CD8-positive, alpha-beta memory T cell (primary cell): ENCODE measurements around the gene MAP7. TPM values are rescaled to one million over a fixed set of nuclear protein-coding genes. Genes with fewer than 3 reads are reported as not detected.
"Not testable (repeated sequence)": the region's sequence is repeated elsewhere in the genome, so short reads cannot be mapped to it uniquely, and the experiment has no call there.

Experiments used
- CTCF ChIA-PET: fragments of 350-600 bp; sonication (Branson Sonifier 250); formaldehyde crosslinking; loops from one replicate; lab custom pipeline; 2021; ENCODE audit warnings: antibody characterized with exemption; lab: Charles Lee
- POLR2A ChIA-PET: fragments of 350-600 bp; sonication (Branson Sonifier 250); formaldehyde crosslinking; loops from one replicate; lab custom pipeline; 2021; ENCODE audit warnings: antibody characterized with exemption; lab: Charles Lee
- DNase-seq, 5 donors: peaks; one replicate each; pipeline versions ENCODE4 v3.0.0 to v3.0.0-alpha.2; 2020 to 2022; ENCODE audit warnings: mixed read lengths in 1 of 5
- H3K27ac ChIP-seq: one replicate; pipeline ENCODE4 v1.7.0; 2013; ENCODE audit warnings: low read depth, mild to moderate bottlenecking, low read length, moderate library complexity
- H3K27me3 ChIP-seq: 2 replicates; pipeline ENCODE4 v1.7.0; 2013; ENCODE audit warnings: low read length, mild to moderate bottlenecking; ENCODE audit not compliant: insufficient read depth, poor library complexity, severe bottlenecking
- H3K36me3 ChIP-seq: 2 replicates; pipeline ENCODE4 v1.7.0; 2013; ENCODE audit warnings: mild to moderate bottlenecking, low read length, moderate library complexity; ENCODE audit not compliant: insufficient read depth
- H3K4me1 ChIP-seq: 2 replicates; pipeline ENCODE4 v1.7.0; 2013; ENCODE audit warnings: mild to moderate bottlenecking, low read length, moderate library complexity; ENCODE audit not compliant: insufficient read depth
- H3K4me3 ChIP-seq: 2 replicates; pipeline ENCODE4 v1.7.0; 2013; ENCODE audit warnings: mild to moderate bottlenecking, low read length
- H3K9me3 ChIP-seq: 2 replicates; pipeline ENCODE4 v1.7.0; 2013; ENCODE audit warnings: mild to moderate bottlenecking, low read length
- H3K27ac Mint-ChIP-seq, 8 donors: one replicate each; pipeline ENCODE4 v1.8.0; 2020 to 2021; ENCODE audit warnings: mixed read lengths in 8 of 8, mild to moderate bottlenecking in 6 of 8, inconsistent platforms in 3 of 8, moderate library complexity in 3 of 8
- H3K27me3 Mint-ChIP-seq, 2 donors: one replicate each; pipeline ENCODE4 v1.8.0; 2020 to 2021; ENCODE audit warnings: mixed read lengths in 2 of 2, mild to moderate bottlenecking in 1 of 2, moderate library complexity in 1 of 2
- H3K36me3 Mint-ChIP-seq, 3 donors: one replicate each; pipeline ENCODE4 v1.8.0; 2020 to 2021; ENCODE audit warnings: mixed read lengths in 3 of 3, inconsistent platforms in 1 of 3, mild to moderate bottlenecking in 1 of 3
- H3K4me1 Mint-ChIP-seq, 3 donors: one replicate each; pipeline ENCODE4 v1.8.0; 2020 to 2021; ENCODE audit warnings: mixed read lengths in 3 of 3, inconsistent platforms in 1 of 3, mild to moderate bottlenecking in 1 of 3
- H3K4me3 Mint-ChIP-seq, 7 donors: one replicate each; pipeline ENCODE4 v1.8.0; 2020 to 2021; ENCODE audit warnings: mixed read lengths in 7 of 7, mild to moderate bottlenecking in 6 of 7, moderate library complexity in 4 of 7, inconsistent platforms in 2 of 7
- H3K9me3 Mint-ChIP-seq, 5 donors: one replicate each; pipeline ENCODE4 v1.8.0; 2020 to 2022; ENCODE audit warnings: mixed read lengths in 5 of 5, mild to moderate bottlenecking in 3 of 5, moderate library complexity in 2 of 5, inconsistent platforms in 1 of 5
- polyA plus RNA-seq: library from polyadenylated mRNA; unstranded; fragments of 300-500 nt; fragmentation: Illumina TruSeq; gene quantifications from one replicate; pipeline ENCODE4 v1.2.3, GENCODE V29; 2021
- total RNA-seq, 2 experiments: library from RNA; stranded (reverse); gene quantifications; one replicate each; pipeline ENCODE4 v1.2.3, GENCODE V29; 2021

MAP7 gene
- total and polyA plus RNA-seq, 3 experiments from 2014 or later: 0.50 to 0.52 (median 0.51) TPM

GRCh38 chr6:136378888-136379287 is 171.3 kb downstream of the MAP7 start:
- Histone ChIP-seq H3K27ac (no peak overlapping the region), H3K27me3 (no peaks in the 10 kb centered on the region), H3K36me3 (no peaks in the 10 kb centered on the region), H3K9me3 (no peaks in the 10 kb centered on the region), H3K4me1 (no peaks in the 10 kb centered on the region), H3K4me3 (no peak overlapping the region)
- Mint-ChIP-seq H3K27ac (no peak overlapping the region), H3K4me1 (no peaks in the 10 kb centered on the region), H3K27me3 (peaks cover 4 to 16% of the 10 kb centered on the region in 2 donors), H3K9me3 (no peaks in the 10 kb centered on the region), H3K4me3 (no peak overlapping the region), H3K36me3 (no peaks in the 10 kb centered on the region)
- ChIA-PET CTCF (no interaction called here), POLR2A (no interaction called here)
- DNase-seq: no peak

GRCh38 chr6:136375836-136376235 is 174.4 kb downstream of the MAP7 start:
- H3K27me3 Mint-ChIP-seq: peaks cover 8 to 33% of the 10 kb centered on the region in 2 donors
- H3K4me1 Mint-ChIP-seq, CTCF ChIA-PET, H3K4me3 ChIP-seq, H3K27me3 ChIP-seq, H3K9me3 Mint-ChIP-seq, H3K27ac ChIP-seq, H3K27ac Mint-ChIP-seq, H3K9me3 ChIP-seq, H3K4me1 ChIP-seq, DNase-seq, H3K4me3 Mint-ChIP-seq, H3K36me3 Mint-ChIP-seq, H3K36me3 ChIP-seq: not testable (repeated sequence)
- POLR2A ChIA-PET: interaction anchor here (0.7 kb wide), 1 partner anchor 100 kb away, joined by 3 read pairs; no protein-coding TSS in a partner anchor

DNA sequence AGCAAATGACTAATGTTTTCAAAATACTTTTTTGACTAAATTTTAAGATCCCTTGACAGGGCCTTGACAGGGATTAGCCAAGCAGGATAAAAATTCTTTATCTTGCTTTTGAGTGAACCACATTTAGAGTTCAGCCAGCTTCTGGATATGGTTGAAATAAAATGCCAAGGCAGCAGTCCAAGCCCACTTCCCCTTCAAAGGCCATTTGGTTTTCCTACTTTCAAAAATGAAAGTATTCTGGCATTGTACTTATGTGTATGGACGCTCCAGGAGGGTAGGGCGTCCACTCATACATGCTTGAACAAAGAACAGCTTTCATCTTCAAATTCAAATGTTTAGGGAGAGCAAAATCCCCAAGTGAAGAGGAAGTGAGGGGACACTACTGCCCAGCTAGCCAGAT is 178.3 kb downstream of the MAP7 start:
- ChIA-PET CTCF (no interaction called here), POLR2A (no interaction called here)
- H3K9me3 ChIP-seq: no peaks in the 10 kb centered on the region
- H3K4me3 ChIP-seq: no peak overlapping the region
- H3K36me3 Mint-ChIP-seq: peaks cover 0 to 3% (median 0%) of the 10 kb centered on the region in 3 donors
- no peaks in the 10 kb centered on the region for H3K4me1 ChIP-seq
- H3K4me3 Mint-ChIP-seq: no peak overlapping the region
- no peaks in the 10 kb centered on the region for H3K4me1 Mint-ChIP-seq
- H3K36me3 ChIP-seq: no peaks in the 10 kb centered on the region
- no peaks in the 10 kb centered on the region for H3K9me3 Mint-ChIP-seq
- no peak overlapping the region for H3K27ac ChIP-seq
- no peak overlapping the region for H3K27ac Mint-ChIP-seq
- H3K27me3 Mint-ChIP-seq: peaks cover 5 to 65% of the 10 kb centered on the region in 2 donors
- no peaks in the 10 kb centered on the region for H3K27me3 ChIP-seq
- no peak for DNase-seq

DNA sequence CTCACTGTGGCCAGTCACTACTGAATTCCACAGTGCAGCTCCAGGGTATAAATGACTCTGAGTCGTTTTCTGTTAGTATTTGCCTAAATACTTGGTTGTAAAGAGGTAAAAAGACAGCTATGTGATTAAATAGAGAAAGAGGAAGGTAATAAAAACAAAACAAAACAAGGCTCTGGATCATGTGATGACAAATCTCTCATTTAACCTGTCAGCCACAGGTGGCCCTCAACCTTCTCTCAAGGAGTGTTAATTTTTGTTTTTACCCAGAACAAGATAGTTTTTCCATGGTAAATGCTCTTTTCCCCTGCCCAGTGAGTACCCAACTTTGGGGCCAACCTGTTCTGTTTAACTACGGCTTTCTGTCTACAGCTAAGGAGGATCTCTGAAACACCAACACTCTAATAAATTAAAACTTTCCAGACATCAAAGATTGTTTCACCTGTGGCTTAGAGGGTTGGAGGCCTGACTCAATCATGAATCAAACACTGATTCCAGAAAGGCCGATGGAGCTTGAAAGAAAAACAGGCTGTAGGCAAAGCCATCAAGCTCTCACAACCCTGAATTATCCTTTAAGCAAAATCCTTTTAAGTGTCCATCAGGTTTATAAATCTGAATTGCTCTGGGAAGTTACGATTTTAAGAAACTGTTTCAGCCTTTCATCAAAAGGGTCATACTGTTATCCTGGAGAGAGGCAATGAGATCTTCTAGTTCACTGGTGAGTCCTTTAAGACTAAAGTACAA is 179.1 kb downstream of the MAP7 start:
- CTCF ChIA-PET: no interaction called here
- Mint-ChIP-seq H3K36me3 (peaks cover 0 to 3% (median 0%) of the 10 kb centered on the region in 3 donors), H3K9me3 (no peaks in the 10 kb centered on the region), H3K4me3 (no peak overlapping the region), H3K4me1 (peaks cover 1% of the 10 kb centered on the region in 3 donors), H3K27ac (no peak overlapping the region), H3K27me3 (peaks cover 7 to 66% of the 10 kb centered on the region in 2 donors)
- Histone ChIP-seq H3K27ac (no peak overlapping the region), H3K27me3 (no peaks in the 10 kb centered on the region), H3K4me3 (no peak overlapping the region), H3K4me1 (peaks cover 2% of the 10 kb centered on the region), H3K9me3 (no peaks in the 10 kb centered on the region), H3K36me3 (no peaks in the 10 kb centered on the region)
- DNase-seq: no peak
- POLR2A ChIA-PET: no interaction called here

DNA sequence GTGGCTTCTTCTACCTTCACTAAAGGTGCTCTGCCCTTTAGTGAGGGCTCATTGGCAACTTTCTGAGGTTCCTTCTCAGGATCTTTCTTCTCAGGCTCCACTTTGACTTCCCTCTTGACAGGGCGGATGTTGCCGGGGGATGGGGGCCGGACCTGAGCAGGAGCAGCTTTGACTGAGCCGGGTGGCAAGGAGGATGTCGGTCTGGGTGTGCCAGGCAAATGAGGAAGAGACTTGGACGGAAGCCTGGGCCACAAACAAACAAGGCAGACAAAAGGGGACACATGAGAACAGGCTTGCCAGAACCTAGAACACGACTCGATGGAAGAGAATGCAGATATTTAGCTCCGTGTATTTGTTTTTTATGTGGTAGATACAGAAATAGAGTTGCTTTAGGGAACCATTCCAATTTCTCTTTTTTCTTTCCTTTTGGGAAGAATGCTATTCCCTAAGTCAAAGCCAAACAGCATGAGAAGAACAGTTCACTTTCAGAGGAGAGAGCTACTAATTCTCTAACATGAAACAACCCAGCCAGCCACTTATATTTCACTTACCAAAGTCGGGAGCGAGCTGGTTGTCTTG is 184.4 kb downstream of the MAP7 start:
- Mint-ChIP-seq H3K27ac (peak overlapping the region in 1 of 8 donors; percentile 61), H3K4me1 (peaks cover 7% of the 10 kb centered on the region in 3 donors), H3K36me3 (peaks cover 0 to 3% (median 0%) of the 10 kb centered on the region in 3 donors), H3K4me3 (no peak overlapping the region), H3K27me3 (peaks cover 8 to 43% of the 10 kb centered on the region in 2 donors), H3K9me3 (no peaks in the 10 kb centered on the region)
- Histone ChIP-seq H3K9me3 (no peaks in the 10 kb centered on the region), H3K36me3 (no peaks in the 10 kb centered on the region), H3K27ac (no peak overlapping the region), H3K4me1 (peaks cover 5% of the 10 kb centered on the region), H3K4me3 (no peak overlapping the region), H3K27me3 (no peaks in the 10 kb centered on the region)
- CTCF ChIA-PET: no interaction called here
- POLR2A ChIA-PET: no interaction called here
- peak in 1 of 5 donors; percentile 1 for DNase-seq

DNA sequence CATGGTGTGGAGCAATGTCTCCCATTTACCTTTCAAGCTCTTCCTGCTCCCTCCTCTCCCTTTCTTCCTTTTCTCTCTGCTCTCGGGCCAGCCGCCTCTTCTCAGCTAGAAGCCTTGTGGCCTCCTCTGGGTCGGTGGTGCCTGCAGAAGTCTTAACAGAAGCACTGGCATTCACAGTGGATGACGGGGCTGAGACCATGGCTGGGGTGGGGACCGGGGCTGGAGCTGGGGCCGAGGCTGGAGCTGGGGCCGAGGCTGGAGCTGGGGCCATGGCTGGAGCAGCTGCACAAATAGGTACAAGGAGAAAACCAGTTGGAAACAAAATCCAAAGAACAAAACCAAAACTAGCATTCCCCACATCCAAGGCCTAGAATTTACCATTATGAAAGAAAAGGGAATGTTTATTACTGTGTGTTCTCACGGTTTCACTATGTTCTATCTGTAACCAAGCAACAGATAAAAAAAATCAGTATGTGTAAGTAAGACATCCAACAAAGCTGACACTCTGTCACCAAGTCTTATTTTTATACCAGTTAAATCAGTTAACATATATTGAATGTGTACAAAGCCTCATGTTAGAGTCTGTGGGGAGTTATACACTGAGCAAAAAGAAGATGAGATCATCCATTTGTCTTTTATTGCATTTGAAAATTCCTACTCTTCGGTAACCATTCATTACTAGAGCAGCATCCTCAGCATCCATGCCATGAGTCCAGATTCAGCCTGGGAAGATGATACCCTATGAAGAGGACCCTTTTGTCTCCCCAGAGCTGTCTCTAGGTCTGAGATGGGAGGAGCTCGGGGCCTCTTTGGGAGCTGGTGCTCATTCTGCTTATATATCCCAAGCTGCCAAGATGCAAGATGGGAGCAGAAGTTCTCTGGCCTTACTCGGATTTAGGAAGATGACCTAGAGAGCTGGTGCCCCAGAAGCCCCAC is 187.5 kb downstream of the MAP7 start:
- no peak overlapping the region for H3K4me3 ChIP-seq
- no peak overlapping the region for H3K27ac Mint-ChIP-seq
- no peaks in the 10 kb centered on the region for H3K9me3 Mint-ChIP-seq
- ChIA-PET CTCF (no interaction called here), POLR2A (no interaction called here)
- no peaks in the 10 kb centered on the region for H3K36me3 ChIP-seq
- DNase-seq: no peak
- no peaks in the 10 kb centered on the region for H3K27me3 ChIP-seq
- no peak overlapping the region for H3K27ac ChIP-seq
- peaks cover 7% of the 10 kb centered on the region in 3 donors for H3K4me1 Mint-ChIP-seq
- peaks cover 0 to 3% (median 0%) of the 10 kb centered on the region in 3 donors for H3K36me3 Mint-ChIP-seq
- H3K4me3 Mint-ChIP-seq: no peak overlapping the region
- no peaks in the 10 kb centered on the region for H3K9me3 ChIP-seq
- H3K27me3 Mint-ChIP-seq: peaks cover 8 to 19% of the 10 kb centered on the region in 2 donors
- H3K4me1 ChIP-seq: peaks cover 5% of the 10 kb centered on the region

DNA sequence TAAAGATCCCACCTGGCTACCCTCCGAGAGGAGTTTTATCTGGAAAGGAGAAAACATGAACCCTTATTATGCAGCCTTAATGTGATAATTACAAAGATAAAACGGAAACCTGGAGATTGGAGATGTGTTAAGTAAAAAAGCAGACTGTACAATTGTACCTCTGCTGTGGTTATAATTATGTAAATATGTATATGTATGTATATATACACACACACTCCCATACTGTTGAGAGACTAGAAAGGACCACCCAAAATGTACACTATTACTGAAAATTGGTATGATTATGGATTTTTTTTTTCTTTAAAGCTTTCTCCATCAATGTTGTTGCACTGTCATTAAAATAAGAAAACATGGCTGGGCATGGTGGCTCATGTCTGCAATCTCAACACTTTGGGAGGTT is 188.4 kb downstream of the MAP7 start:
- Mint-ChIP-seq H3K27me3 (peaks cover 8 to 12% of the 10 kb centered on the region in 2 donors), H3K4me3 (no peak overlapping the region), H3K9me3 (no peaks in the 10 kb centered on the region), H3K27ac (no peak overlapping the region), H3K36me3 (no peaks in the 10 kb centered on the region), H3K4me1 (peaks cover 7% of the 10 kb centered on the region in 3 donors)
- H3K27ac ChIP-seq: no peak overlapping the region
- no peaks in the 10 kb centered on the region for H3K36me3 ChIP-seq
- no peak overlapping the region for H3K4me3 ChIP-seq
- H3K4me1 ChIP-seq: peaks cover 5% of the 10 kb centered on the region
- DNase-seq: no peak
- ChIA-PET CTCF (no interaction called here), POLR2A (no interaction called here)
- H3K27me3 ChIP-seq: no peaks in the 10 kb centered on the region
- H3K9me3 ChIP-seq: no peaks in the 10 kb centered on the region

DNA sequence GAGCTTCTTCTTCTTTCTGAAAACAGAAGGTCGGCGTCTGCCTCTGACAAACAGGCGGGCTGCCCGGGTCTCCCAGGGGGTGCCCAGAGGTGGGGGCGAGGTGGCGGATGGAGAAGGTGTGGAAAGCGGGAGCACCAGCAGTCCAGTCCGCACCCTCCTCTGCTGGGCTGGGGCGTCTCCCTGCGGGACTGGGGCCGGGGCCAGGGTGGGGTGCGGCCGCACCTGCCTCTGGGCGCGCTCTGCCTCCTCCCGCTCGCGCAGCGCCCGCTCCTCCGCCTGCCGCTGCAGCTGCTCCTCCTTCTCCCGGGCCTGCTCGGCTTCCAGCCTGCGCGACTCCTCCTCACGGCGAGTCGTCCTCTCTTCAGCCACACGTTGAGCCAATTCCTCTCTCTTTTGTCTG is 189.4 kb downstream of the MAP7 start:
- CTCF ChIA-PET: no interaction called here
- no peak overlapping the region for H3K4me3 ChIP-seq
- Mint-ChIP-seq H3K27ac (peak overlapping the region in 1 of 8 donors; percentile 22), H3K4me1 (peaks cover 2% of the 10 kb centered on the region in 3 donors), H3K4me3 (no peak overlapping the region), H3K9me3 (no peaks in the 10 kb centered on the region), H3K36me3 (no peaks in the 10 kb centered on the region), H3K27me3 (peaks cover 4 to 5% of the 10 kb centered on the region in 2 donors)
- H3K27me3 ChIP-seq: no peaks in the 10 kb centered on the region
- H3K27ac ChIP-seq: no peak overlapping the region
- POLR2A ChIA-PET: no interaction called here
- no peaks in the 10 kb centered on the region for H3K9me3 ChIP-seq
- no peaks in the 10 kb centered on the region for H3K4me1 ChIP-seq
- no peak for DNase-seq
- H3K36me3 ChIP-seq: no peaks in the 10 kb centered on the region
